ENCODE results near the gene ZBTB22.
A peak's percentile ranks its signal among the peaks of the same experiment; 100 is the strongest.
"Not testable (repeated sequence)": the region's sequence is repeated elsewhere in the genome, so short reads cannot be mapped to it uniquely, and the experiment has no call there.

ZBTB22 gene

GRCh38 chr6:33301877-33302276 is 15.7 kb downstream of the ZBTB22 start:
- DNase-seq (ENCODE audit: low read depth in 2 of 2, low spot score in 1 of 2) = no peak

- DNase-seq (ENCODE audit: low read depth in 2 of 2, low spot score in 1 of 2) = peak; percentile 85 to 89
Observed at GRCh38 chr6:33299237-33299944, 18.2 kb downstream of the ZBTB22 start.

- DNase-seq (ENCODE audit: low read depth in 2 of 2, low spot score in 1 of 2) = peak in 1 of 2 donors; percentile 46
Observed at GRCh38 chr6:33298773-33299236, 18.7 kb downstream of the ZBTB22 start, which contains the start of gene RGL2. Gene RGL2, minus strand, starts transcription at chr6:33298942. Its CDS starts 332 bp downstream, at chr6:33298610.

GRCh38 chr6:33297956-33298772 is 19.4 kb downstream of the ZBTB22 start:
- DNase-seq (ENCODE audit: low read depth in 2 of 2, low spot score in 1 of 2) = no peak

GRCh38 chr6:33297406-33297955 is 20.1 kb downstream of the ZBTB22 start:
- DNase-seq (ENCODE audit: low read depth in 2 of 2, low spot score in 1 of 2) = no peak

- DNase-seq (ENCODE audit: low read depth in 2 of 2, low spot score in 1 of 2) = no peak
Observed at GRCh38 chr6:33296797-33297405, 20.6 kb downstream of the ZBTB22 start.

- no peak for DNase-seq (ENCODE audit: low read depth in 2 of 2, low spot score in 1 of 2)
Observed at GRCh38 chr6:33295621-33296369, 21.7 kb downstream of the ZBTB22 start.

GRCh38 chr6:33294086-33294823 is 23.3 kb downstream of the ZBTB22 start:
- no peak for DNase-seq (ENCODE audit: low read depth in 2 of 2, low spot score in 1 of 2)

GRCh38 chr6:33292996-33293682 is 24.4 kb downstream of the ZBTB22 start:
- no peak for DNase-seq (ENCODE audit: low read depth in 2 of 2, low spot score in 1 of 2)

GRCh38 chr6:33290459-33290858 is 27.1 kb downstream of the ZBTB22 start:
- DNase-seq (ENCODE audit: low read depth in 2 of 2, low spot score in 1 of 2) = no peak

GRCh38 chr6:33289784-33290315 is 27.7 kb downstream of the ZBTB22 start:
- no peak for DNase-seq (ENCODE audit: low read depth in 2 of 2, low spot score in 1 of 2)

GRCh38 chr6:33288921-33289783 is 28.4 kb downstream of the ZBTB22 start, which contains the start of the genes PFDN6 and WDR46:
Gene PFDN6, plus strand, starts transcription at chr6:33289601. Its CDS starts 256 bp downstream, at chr6:33289857.
Gene WDR46, minus strand, starts transcription at chr6:33289239. Its CDS starts 69 bp downstream, at chr6:33289170.
- DNase-seq (ENCODE audit: low read depth in 2 of 2, low spot score in 1 of 2) = peak; percentile 62 to 65

GRCh38 chr6:33288141-33288920 is 29.2 kb downstream of the ZBTB22 start:
- no peak for DNase-seq (ENCODE audit: low read depth in 2 of 2, low spot score in 1 of 2)

- no peak for DNase-seq (ENCODE audit: low read depth in 2 of 2, low spot score in 1 of 2)
Observed at GRCh38 chr6:33286946-33287914, 30.3 kb downstream of the ZBTB22 start.

GRCh38 chr6:33285214-33285613 is 32.3 kb downstream of the ZBTB22 start:
- not testable (repeated sequence) for DNase-seq (ENCODE audit: low read depth in 2 of 2, low spot score in 1 of 2)

GRCh38 chr6:33280539-33280938 is 37.0 kb downstream of the ZBTB22 start:
- DNase-seq (ENCODE audit: low read depth in 2 of 2, low spot score in 1 of 2) = no peak
